Posterior cingulate gyrus (tissue), 11 donors: ENCODE results near the gene SGSM1.

Experiments
- DNase-seq, 10 donors: peaks; one replicate each; pipeline versions ENCODE4 v3.0.0 to v3.0.0-alpha.2; 2020 to 2021; ENCODE audit warnings: mixed read lengths in 3 of 10
- intact Hi-C: fragments of 100-400 bp; cut with DNase I; formaldehyde crosslinking; loops from one replicate; pipeline ENCODE4 v1.15.1; 2023

The SGSM1 gene

GRCh38 chr22:24805790-24806662, at the start of gene SGSM1:
SGSM1 (plus strand) TSS chr22:24806211; CDS start chr22:24806326, 115 bp downstream.
- DNase-seq, result peak; percentile 53 to 97 (median 76)
- intact Hi-C loops, result no loop called here

GRCh38 chr22:24758164-24758799, 47.7 kb upstream of the SGSM1 start:
- peak in 6 of 10 donors; percentile 33 to 85 (median 60) for DNase-seq
- intact Hi-C loops, result no loop called here

- intact Hi-C loops, result loop anchor here (10.0 kb wide), 1 partner anchor 295 kb away; no protein-coding TSS in a partner anchor
- DNase-seq, result no peak
Measured at GRCh38 chr22:24759765-24760164, 46.2 kb upstream of the SGSM1 start.

- intact Hi-C loops, result loop anchor here (10.0 kb wide), 1 partner anchor 294 kb away; no protein-coding TSS in a partner anchor
- DNase-seq, result no peak
Measured at GRCh38 chr22:24760708-24761306, 45.2 kb upstream of the SGSM1 start.

- no peak for DNase-seq
Measured at GRCh38 chr22:24761888-24762675, 43.9 kb upstream of the SGSM1 start.

GRCh38 chr22:24763872-24764485, 42.0 kb upstream of the SGSM1 start:
- intact Hi-C loops, result loop anchor here (10.0 kb wide), 1 partner anchor 291 kb away; no protein-coding TSS in a partner anchor
- no peak for DNase-seq

More at GRCh38 chr22:24761888-24762675, 43.9 kb upstream of the SGSM1 start:
- intact Hi-C loops, result loop anchor here (10.0 kb wide), 1 partner anchor 293 kb away; no protein-coding TSS in a partner anchor

GRCh38 chr22:24765166-24765565, 40.8 kb upstream of the SGSM1 start:
- intact Hi-C loops, result loop anchor here (5.0 to 10.0 kb wide), 2 partner anchors 72 to 290 kb away; no protein-coding TSS in a partner anchor
- DNase-seq, result no peak

GRCh38 chr22:24768537-24769374, 37.3 kb upstream of the SGSM1 start:
- intact Hi-C loops, result loop anchor here (1.0 to 10.0 kb wide), 3 partner anchors 69 to 286 kb away; no protein-coding TSS in a partner anchor
- DNase-seq, result peak in 9 of 10 donors; percentile 34 to 91 (median 62)

GRCh38 chr22:24772493-24773220, 33.4 kb upstream of the SGSM1 start:
- intact Hi-C loops, result no loop called here
- no peak for DNase-seq

GRCh38 chr22:24775769-24776492, 30.1 kb upstream of the SGSM1 start:
- no peak for DNase-seq
- intact Hi-C loops, result no loop called here

- intact Hi-C loops, result no loop called here
- no peak for DNase-seq
Measured at GRCh38 chr22:24776525-24776924, 29.5 kb upstream of the SGSM1 start.

GRCh38 chr22:24789516-24789915, 16.5 kb upstream of the SGSM1 start:
- DNase-seq, result no peak
- intact Hi-C loops, result no loop called here

- DNase-seq, result no peak
- intact Hi-C loops, result no loop called here
Measured at GRCh38 chr22:24791362-24791761, 14.6 kb upstream of the SGSM1 start.

GRCh38 chr22:24796056-24796455, 10.0 kb upstream of the SGSM1 start:
- no peak for DNase-seq
- intact Hi-C loops, result no loop called here

- intact Hi-C loops, result no loop called here
- DNase-seq, result peak in 1 of 10 donors; percentile 14
Measured at GRCh38 chr22:24796860-24797259, 9.2 kb upstream of the SGSM1 start.

- intact Hi-C loops, result no loop called here
- DNase-seq, result peak in 1 of 10 donors; percentile 40
Measured at GRCh38 chr22:24801901-24802465, 4.0 kb upstream of the SGSM1 start.

GRCh38 chr22:24803064-24803542, 2.9 kb upstream of the SGSM1 start:
- peak in 7 of 10 donors; percentile 36 to 91 (median 69) for DNase-seq
- intact Hi-C loops, result no loop called here
